ENCODE results near the gene ZNF3. TPM values are rescaled to one million over a fixed set of nuclear protein-coding genes. Genes with fewer than 3 reads are reported as not detected.

ZNF3 gene
- total RNA-seq, 1 donor from 2014 or later: 6.9 TPM

- Histone ChIP-seq H3K36me3 (peaks cover 64 to 79% of the 10 kb centered on the region in 2 donors), H3K27ac (no peak overlapping the region), H3K9me3 (no peaks in the 10 kb centered on the region), H3K4me1 (no peaks in the 10 kb centered on the region), H3K4me3 (no peak overlapping the region), H3K27me3 (no peaks in the 10 kb centered on the region)
- TF ChIP-seq, protein P1, sequence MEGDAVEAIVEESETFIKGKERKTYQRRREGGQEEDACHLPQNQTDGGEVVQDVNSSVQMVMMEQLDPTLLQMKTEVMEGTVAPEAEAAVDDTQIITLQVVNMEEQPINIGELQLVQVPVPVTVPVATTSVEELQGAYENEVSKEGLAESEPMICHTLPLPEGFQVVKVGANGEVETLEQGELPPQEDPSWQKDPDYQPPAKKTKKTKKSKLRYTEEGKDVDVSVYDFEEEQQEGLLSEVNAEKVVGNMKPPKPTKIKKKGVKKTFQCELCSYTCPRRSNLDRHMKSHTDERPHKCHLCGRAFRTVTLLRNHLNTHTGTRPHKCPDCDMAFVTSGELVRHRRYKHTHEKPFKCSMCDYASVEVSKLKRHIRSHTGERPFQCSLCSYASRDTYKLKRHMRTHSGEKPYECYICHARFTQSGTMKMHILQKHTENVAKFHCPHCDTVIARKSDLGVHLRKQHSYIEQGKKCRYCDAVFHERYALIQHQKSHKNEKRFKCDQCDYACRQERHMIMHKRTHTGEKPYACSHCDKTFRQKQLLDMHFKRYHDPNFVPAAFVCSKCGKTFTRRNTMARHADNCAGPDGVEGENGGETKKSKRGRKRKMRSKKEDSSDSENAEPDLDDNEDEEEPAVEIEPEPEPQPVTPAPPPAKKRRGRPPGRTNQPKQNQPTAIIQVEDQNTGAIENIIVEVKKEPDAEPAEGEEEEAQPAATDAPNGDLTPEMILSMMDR (IDR thresholded peaks at IDR 0.05): no peak
- intact Hi-C loops (cut with DNase I): no loop called here
- no peak for DNase-seq (ENCODE audit: low spot score in 2 of 2)
Measured at GRCh38 chr7:100107125-100107737, 25.7 kb upstream of the ZNF3 start.

GRCh38 chr7:100106633-100107032 is 25.1 kb upstream of the ZNF3 start:
- no peak overlapping the region for H3K27ac ChIP-seq
- DNase-seq (ENCODE audit: low spot score in 2 of 2): no peak
- no peak overlapping the region for H3K4me3 ChIP-seq
- H3K4me1 ChIP-seq: no peaks in the 10 kb centered on the region
- TF ChIP-seq, protein P1 (IDR thresholded peaks at IDR 0.05): no peak
- H3K27me3 ChIP-seq: no peaks in the 10 kb centered on the region
- H3K36me3 ChIP-seq: peaks cover 58 to 73% of the 10 kb centered on the region in 2 donors
- no peaks in the 10 kb centered on the region for H3K9me3 ChIP-seq
- intact Hi-C loops (cut with DNase I): no loop called here

GRCh38 chr7:100105534-100105933 is 24.0 kb upstream of the ZNF3 start:
- DNase-seq (ENCODE audit: low spot score in 2 of 2): no peak
- no peaks in the 10 kb centered on the region for H3K27me3 ChIP-seq
- no peak overlapping the region for H3K4me3 ChIP-seq
- H3K4me1 ChIP-seq: peaks cover 0 to 3% of the 10 kb centered on the region in 2 donors
- peaks cover 50 to 62% of the 10 kb centered on the region in 2 donors for H3K36me3 ChIP-seq
- H3K9me3 ChIP-seq: no peaks in the 10 kb centered on the region
- intact Hi-C loops (cut with DNase I): no loop called here
- TF ChIP-seq, protein P1 (IDR thresholded peaks at IDR 0.05): no peak
- H3K27ac ChIP-seq: no peak overlapping the region

- H3K4me1 ChIP-seq: peaks cover 4 to 15% of the 10 kb centered on the region in 2 donors
- DNase-seq (ENCODE audit: low spot score in 2 of 2): no peak
- TF ChIP-seq, protein P1 (IDR thresholded peaks at IDR 0.05): no peak
- no peak overlapping the region for H3K4me3 ChIP-seq
- peaks cover 42 to 55% of the 10 kb centered on the region in 2 donors for H3K36me3 ChIP-seq
- no peak overlapping the region for H3K27ac ChIP-seq
- no peaks in the 10 kb centered on the region for H3K27me3 ChIP-seq
- no peaks in the 10 kb centered on the region for H3K9me3 ChIP-seq
- intact Hi-C loops (cut with DNase I): no loop called here
Measured at GRCh38 chr7:100102950-100103840, 21.7 kb upstream of the ZNF3 start.

GRCh38 chr7:100101016-100101862 is 19.7 kb upstream of the ZNF3 start, which contains the start of the genes AP4M1 and MCM7:
TSS of gene AP4M1 (plus strand) at chr7:100101643. CDS start at chr7:100101715, 72 bp downstream.
TSS of gene MCM7 (minus strand) at chr7:100101397. CDS start at chr7:100101294, 103 bp downstream.
- TF ChIP-seq, protein P1 (IDR thresholded peaks at IDR 0.05): no peak
- Histone ChIP-seq H3K36me3 (peaks cover 32 to 56% of the 10 kb centered on the region in 2 donors), H3K27ac (peak within 1 kb of the TSS; percentile 93 to 95), H3K4me1 (peaks cover 4 to 15% of the 10 kb centered on the region in 2 donors), H3K9me3 (no peaks in the 10 kb centered on the region), H3K4me3 (peak within 1 kb of the TSS; percentile 87), H3K27me3 (no peaks in the 10 kb centered on the region)
- intact Hi-C loops (cut with DNase I): loop anchor here (1.0 to 2.0 kb wide), 4 partner anchors 18 to 76 kb away; partner anchors contain the start of genes CNPY4, GPC2, STAG3 and TAF6
- DNase-seq (ENCODE audit: low spot score in 2 of 2): peak; percentile 93 to 99

All from ascending aorta (tissue), 2 donors.